Measurements from ENCODE around the gene KLF1. TPM values are rescaled to one million over a fixed set of nuclear protein-coding genes. Genes with fewer than 3 reads are reported as not detected.

The KLF1 gene
- total and polyA plus RNA-seq, 2 of the 8 experiments (the other 6 are each of a cell fraction or from before 2014, with no cell fraction given): 0.84 to 0.91 TPM

GRCh38 chr19:12872255-12872654 lies 14.7 kb downstream of the KLF1 start:
- H4K5ac ChIP-seq (ENCODE audit: insufficient read length, low read depth, low read length): no peak overlapping the region
- POLR2A ChIA-PET (ENCODE audit: partially characterized antibody): interaction anchor here (0.7 to 2.4 kb wide), 7 partner anchors 8 to 292 kb away, joined by 3 to 16 read pairs (median 4); partner anchors contain the start of genes DNASE2 and GCDH
- peaks cover 0 to 27% (median 13%) of the 10 kb centered on the region in 4 experiments for H3K36me3 ChIP-seq (ENCODE audit: control insufficient read depth in 2 of 4, insufficient read depth in 4 of 4, low read length in 3 of 4)

More at GRCh38 chr19:12872255-12872654, 14.7 kb downstream of the KLF1 start:
- no peak overlapping the region for H2BK5ac ChIP-seq (ENCODE audit: low read depth, low read length)
- H3K18ac ChIP-seq (ENCODE audit: extremely low read depth, low read length): no peak overlapping the region
- H3K79me1 ChIP-seq (ENCODE audit: low read depth, low read length): no peaks in the 10 kb centered on the region
- no peak overlapping the region for H3K27ac ChIP-seq (ENCODE audit: low read depth, low read length)
- H3K9ac ChIP-seq (replicated peaks in 1 of 4; ENCODE audit: extremely low read depth in 1 of 4, low read depth in 3 of 4, low read length in 3 of 4): no peak overlapping the region
- no peak for FAIRE-seq
- no peak overlapping the region for H2BK20ac ChIP-seq (ENCODE audit: low read length)
- H4K8ac ChIP-seq (ENCODE audit: extremely low read depth, insufficient read depth, low read length): no peak overlapping the region
- no peak overlapping the region for H3K4me2 ChIP-seq (ENCODE audit: insufficient read depth in 1 of 2, low read depth in 2 of 2, low read length in 2 of 2)
- WGBS, 2 experiments (ENCODE audit: extremely low coverage in 1 of 2, insufficient coverage in 1 of 2, insufficient read length in 1 of 2, insufficient replicate concordance in 2 of 2, low coverage in 1 of 2, low lambda C conversion rate in 2 of 2, missing lambda C conversion rate in 1 of 2): 90% methylated on average over 5 of the region's 5 CpGs; no CpG with 5 or more reads in 1 of the 2 experiments
- CTCF ChIA-PET (ENCODE audit: partially characterized antibody): interaction anchor here (0.6 to 1.3 kb wide), 4 partner anchors 24 to 217 kb away, joined by 3 read pairs; partner anchors contain the start of gene FARSA
- H3K4me1 ChIP-seq (replicated peaks in 1 of 4; ENCODE audit: control insufficient read depth in 3 of 4, insufficient read depth in 4 of 4, low read length in 3 of 4): peaks cover 0 to 1% (median under 1%) of the 10 kb centered on the region in 4 experiments; a peak in 3 of 7 replicates
- H3K23ac ChIP-seq (ENCODE audit: insufficient read length): no peak overlapping the region
- no peak for DNase-seq (ENCODE audit: low read depth in 1 of 2, low spot score in 2 of 2)
- H2BK120ac ChIP-seq (replicated peaks; ENCODE audit: low read depth, low read length): no peak overlapping the region
- no peak overlapping the region for H3K4me3 ChIP-seq (ENCODE audit: extremely low read depth in 1 of 4, insufficient read depth in 2 of 4, low read depth in 3 of 4, low read length in 4 of 4)
- H3K23me2 ChIP-seq (ENCODE audit: low read depth, low read length): peaks cover 5% of the 10 kb centered on the region; the same call in 1 of the 2 replicates
- no peak overlapping the region for H2AFZ ChIP-seq (ENCODE audit: low read length)
- H2BK12ac ChIP-seq (ENCODE audit: low read depth, low read length): no peak overlapping the region
- peaks cover 0 to 2% of the 10 kb centered on the region in 2 experiments for H4K20me1 ChIP-seq (replicated peaks in 1 of 2; ENCODE audit: control insufficient read depth in 1 of 2, insufficient read depth in 2 of 2, low read length in 2 of 2)
- no peak overlapping the region for H4K91ac ChIP-seq (replicated peaks; ENCODE audit: insufficient read length, low read length)
- H3K14ac ChIP-seq (ENCODE audit: insufficient read length): no peak overlapping the region
- TF ChIP-seq CTCF (IDR thresholded peaks at IDR 0.05; ENCODE audit: control extremely low read depth in 1 of 3, insufficient read depth in 1 of 3, low read depth in 1 of 3, low read length in 3 of 3) (no peak), RAD21 (IDR thresholded peaks at IDR 0.05 in 1 of 2, conservative IDR thresholded peaks at IDR 0.05 in 1 of 2; ENCODE audit: low read depth in 2 of 2, low read length in 2 of 2) (no peak), SIRT6 (IDR thresholded peaks at IDR 0.05; ENCODE audit: low read length) (no peak), RXRA (IDR thresholded peaks at IDR 0.05; ENCODE audit: insufficient read depth, low read depth, low read length) (no peak)
- H3K27me3 ChIP-seq (replicated peaks in 1 of 4; ENCODE audit: control insufficient read depth in 3 of 4, extremely low read depth in 1 of 4, insufficient read depth in 3 of 4, low read length in 3 of 4): no peaks in the 10 kb centered on the region
- H2AK5ac ChIP-seq (ENCODE audit: low read depth, low read length): no peak overlapping the region
- H3K4ac ChIP-seq (replicated peaks; ENCODE audit: insufficient read length, low read depth, low read length): no peak overlapping the region
- peaks cover 0 to 5% of the 10 kb centered on the region in 2 experiments; a peak in 1 of 4 replicates for H3K9me3 ChIP-seq (ENCODE audit: insufficient read depth in 2 of 2, low read depth in 1 of 2, low read length in 1 of 2)
- H3K56ac ChIP-seq (replicated peaks; ENCODE audit: insufficient read length, low read depth, low read length): no peak overlapping the region
- H2BK15ac ChIP-seq (ENCODE audit: low read length): no peak overlapping the region
- no peaks in the 10 kb centered on the region for H3K79me2 ChIP-seq (ENCODE audit: control insufficient read depth in 1 of 2, insufficient read depth in 2 of 2, low read length in 2 of 2)

Data from H1 (cell line).